GM12864 (cell line): ENCODE data around the gene UGT1A10.

Experiments
- DNase-seq: peaks from one replicate; pipeline ENCODE4 v3.0.0-alpha.2; 2011; ENCODE audit warnings: low read depth
- H3K4me3 ChIP-seq: 2 replicates; pipeline ENCODE4 v1.5.1; 2011; ENCODE audit warnings: mild to moderate bottlenecking, low read depth, low read length, control low read depth
- TF ChIP-seq, protein P1 (sequence below): IDR thresholded peaks from 2 replicates; pipeline ENCODE4 v1.5.1; 2011; ENCODE audit warnings: low read depth, mild to moderate bottlenecking, moderate library complexity, low read length, control low read depth, inconsistent platforms; ENCODE audit errors: missing control alignments

UGT1A10 gene

DNA sequence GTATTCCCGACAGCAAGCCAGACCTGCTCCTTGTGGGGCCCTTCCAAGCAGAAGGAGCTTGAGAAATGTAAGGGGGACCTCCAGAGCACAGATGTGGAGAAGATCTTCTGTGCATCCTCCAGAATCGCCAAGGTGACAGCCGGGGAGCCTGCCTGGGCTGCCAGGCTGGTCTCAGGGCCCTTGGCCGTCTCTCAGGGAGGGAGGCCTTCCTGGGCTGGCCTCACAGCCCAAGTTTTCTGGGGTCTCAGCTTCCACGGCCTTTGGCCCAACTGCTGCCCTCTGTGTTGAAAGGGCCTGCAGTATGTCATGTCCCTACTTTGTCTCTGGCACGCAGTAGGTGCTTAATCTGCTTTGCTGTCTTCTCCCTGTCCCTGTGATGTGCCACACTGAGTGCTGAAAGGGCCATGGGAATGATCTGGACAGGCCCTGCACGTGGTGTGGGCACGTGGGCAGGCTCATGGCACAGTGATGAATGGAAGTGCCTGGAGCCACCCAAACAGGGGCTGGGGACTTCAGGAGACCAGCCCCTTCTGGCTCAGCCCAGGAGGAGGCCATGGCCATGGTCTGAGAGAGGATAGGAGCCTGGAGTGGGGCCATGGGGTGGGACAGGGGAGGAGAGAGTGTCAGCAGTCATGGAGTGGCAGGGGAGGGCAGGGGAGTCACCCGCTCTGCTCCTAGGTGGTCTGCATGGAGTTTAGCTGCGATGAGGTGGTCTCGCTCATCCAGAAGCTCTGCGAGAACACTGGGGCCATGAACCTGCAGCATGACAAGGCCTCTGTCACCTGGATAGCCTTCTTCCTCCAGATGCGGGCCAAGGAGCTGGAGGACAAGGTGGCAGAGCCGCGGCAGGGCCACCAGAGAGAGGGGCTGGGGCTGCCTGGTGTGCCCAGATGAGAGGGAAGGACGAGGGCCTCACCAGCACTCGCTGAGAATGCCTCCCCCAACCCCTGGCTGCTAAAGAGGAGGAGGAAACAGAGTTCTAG lies 182.7 kb downstream of the UGT1A10 start:
- no peak overlapping the region for H3K4me3 ChIP-seq
- TF ChIP-seq, protein P1, sequence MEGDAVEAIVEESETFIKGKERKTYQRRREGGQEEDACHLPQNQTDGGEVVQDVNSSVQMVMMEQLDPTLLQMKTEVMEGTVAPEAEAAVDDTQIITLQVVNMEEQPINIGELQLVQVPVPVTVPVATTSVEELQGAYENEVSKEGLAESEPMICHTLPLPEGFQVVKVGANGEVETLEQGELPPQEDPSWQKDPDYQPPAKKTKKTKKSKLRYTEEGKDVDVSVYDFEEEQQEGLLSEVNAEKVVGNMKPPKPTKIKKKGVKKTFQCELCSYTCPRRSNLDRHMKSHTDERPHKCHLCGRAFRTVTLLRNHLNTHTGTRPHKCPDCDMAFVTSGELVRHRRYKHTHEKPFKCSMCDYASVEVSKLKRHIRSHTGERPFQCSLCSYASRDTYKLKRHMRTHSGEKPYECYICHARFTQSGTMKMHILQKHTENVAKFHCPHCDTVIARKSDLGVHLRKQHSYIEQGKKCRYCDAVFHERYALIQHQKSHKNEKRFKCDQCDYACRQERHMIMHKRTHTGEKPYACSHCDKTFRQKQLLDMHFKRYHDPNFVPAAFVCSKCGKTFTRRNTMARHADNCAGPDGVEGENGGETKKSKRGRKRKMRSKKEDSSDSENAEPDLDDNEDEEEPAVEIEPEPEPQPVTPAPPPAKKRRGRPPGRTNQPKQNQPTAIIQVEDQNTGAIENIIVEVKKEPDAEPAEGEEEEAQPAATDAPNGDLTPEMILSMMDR: no peak
- DNase-seq: no peak

DNA sequence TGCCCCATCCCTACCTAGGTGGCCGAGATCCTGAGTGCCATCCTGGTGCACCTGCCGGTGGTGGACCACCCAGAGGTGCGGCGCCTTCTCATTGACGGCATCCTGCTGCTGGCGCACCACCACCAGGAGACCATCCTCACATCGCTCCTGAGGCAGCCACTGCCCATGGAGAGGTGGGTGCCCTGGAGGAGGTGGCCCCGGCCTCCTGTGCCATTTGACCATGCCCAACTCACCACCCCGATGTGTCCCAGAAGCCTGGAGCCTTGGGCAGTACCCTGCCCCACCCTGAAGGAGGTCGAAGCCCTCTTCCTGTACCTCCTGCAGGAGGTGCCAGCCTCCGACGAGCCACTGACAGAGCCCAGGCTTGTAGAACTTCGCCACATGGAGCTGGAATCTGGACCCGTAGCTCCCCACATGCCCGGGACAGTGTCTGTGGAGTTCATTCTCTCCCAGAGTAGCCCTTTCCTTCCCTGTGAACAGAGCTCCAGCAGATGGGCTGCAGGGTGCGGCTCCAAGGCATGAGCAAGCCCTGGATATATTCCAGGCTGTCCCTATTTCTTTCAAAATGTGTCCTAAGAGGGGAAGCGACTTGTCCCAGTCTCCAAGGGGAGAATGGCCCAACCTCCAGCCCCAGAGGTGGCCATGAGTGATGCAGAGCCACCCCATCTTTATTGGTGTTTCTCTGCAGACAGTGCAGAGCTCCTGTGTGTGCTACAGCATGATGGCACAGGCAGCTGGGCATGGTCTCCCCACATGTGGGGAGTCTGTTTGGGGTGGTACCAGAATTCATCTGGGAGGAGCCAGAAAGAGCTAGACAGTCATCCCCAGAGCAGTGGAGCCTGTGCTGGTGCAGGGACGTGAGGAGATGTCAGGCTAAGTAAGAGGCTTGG lies 183.9 kb downstream of the UGT1A10 start:
- no peak for DNase-seq
- TF ChIP-seq, protein P1: no peak
- H3K4me3 ChIP-seq: no peak overlapping the region

DNA sequence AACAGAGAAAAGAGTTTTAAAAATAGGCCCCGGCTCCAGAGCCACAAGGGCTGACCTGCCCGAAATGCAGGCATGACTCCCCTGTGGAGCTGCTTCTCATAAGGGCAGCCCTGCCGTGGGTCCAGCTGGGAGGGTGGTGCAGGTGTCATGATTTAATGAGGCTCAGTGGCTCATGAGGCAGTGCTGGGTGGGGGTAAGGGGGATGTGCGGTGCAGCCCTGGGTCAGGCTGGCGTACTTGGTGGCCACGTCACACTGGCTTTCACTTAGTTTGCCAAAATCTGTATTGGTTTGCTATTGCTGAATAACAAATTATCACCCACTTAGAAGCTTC lies 184.5 kb downstream of the UGT1A10 start:
- DNase-seq: no peak
- TF ChIP-seq, protein P1: no peak
- no peak overlapping the region for H3K4me3 ChIP-seq

DNA sequence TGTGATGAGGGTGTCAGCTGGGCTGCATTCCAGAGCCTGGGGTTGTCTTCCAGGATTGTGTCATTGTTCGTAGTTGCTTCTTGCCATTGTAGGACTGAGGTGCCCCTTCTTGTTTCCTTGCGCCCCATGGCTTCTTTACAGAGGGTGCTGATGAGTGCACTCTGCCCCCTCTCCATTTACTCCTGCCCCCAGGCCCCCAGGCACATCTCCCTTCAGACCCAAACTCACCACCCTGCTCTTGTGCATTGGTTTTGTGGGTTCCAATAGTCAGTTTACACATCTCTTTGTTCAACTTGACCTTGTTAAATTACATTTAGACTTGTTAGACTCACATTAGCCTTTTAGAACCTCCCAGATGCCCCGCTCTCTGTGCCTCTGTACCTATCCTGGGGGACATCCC lies 184.9 kb downstream of the UGT1A10 start:
- no peak overlapping the region for H3K4me3 ChIP-seq
- DNase-seq: no peak
- TF ChIP-seq, protein P1: no peak

DNA sequence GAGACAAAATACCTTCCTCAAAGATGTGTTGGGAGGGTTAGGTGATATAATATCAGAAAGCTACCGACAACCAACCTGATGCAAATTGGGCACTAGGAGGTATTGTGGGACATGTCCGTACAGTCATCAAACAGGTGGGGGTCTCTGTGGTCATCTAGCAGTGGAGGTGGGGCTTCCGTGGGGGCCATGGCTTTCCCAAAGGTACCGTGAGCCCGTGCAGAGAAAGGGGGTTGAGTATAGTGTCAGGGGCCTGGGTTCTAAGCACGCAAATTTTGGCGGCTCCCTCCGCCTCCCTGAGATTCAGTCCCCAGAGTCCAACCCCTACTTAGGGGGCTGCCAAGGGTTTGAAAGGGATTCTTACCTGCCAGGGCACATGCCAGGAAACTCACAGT lies 185.5 kb downstream of the UGT1A10 start:
- DNase-seq: no peak

DNA sequence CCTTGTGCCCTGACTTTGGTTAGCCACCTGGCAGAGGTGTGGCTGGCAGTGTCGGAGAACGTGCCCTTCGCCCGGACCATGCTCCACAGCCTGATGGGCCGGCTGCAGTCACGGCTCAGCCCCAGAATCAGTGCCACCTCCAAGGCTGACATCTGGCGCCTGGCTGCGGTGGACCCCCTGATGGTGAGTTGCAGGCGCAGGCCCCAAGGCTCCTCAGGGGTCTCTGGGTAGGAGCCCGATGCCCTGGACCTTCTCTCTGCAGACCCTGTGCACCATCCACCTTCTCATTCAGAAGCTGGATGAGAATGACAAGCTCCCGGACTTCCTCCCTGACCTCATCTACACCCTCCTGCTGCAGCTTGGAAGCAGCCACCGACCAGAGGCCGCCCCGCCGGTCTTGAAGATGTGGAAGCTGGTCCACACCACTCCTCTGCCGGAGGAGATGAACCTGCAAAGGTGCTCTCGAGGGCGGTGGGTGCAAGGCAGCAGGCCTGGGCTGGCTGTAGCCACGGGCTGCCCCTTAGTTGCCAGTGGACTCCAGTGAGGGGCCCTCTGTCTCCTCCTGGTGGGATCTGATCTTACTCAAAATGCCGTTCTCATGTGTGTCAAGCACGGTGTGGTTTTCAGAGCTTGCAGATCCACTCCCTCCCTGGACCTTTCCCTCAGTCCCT lies 186.0 kb downstream of the UGT1A10 start:
- DNase-seq: no peak
- H3K4me3 ChIP-seq: no peak overlapping the region
- TF ChIP-seq, protein P1: no peak

More for the DNA sequence above, 185.5 kb downstream of the UGT1A10 start:
- TF ChIP-seq, protein P1: no peak
- H3K4me3 ChIP-seq: no peak overlapping the region
